Nephron progenitor cell (in vitro differentiated cells): Measurements from ENCODE around the gene MPST.
A peak's percentile ranks its signal among the peaks of the same experiment; 100 is the strongest.

ENCODE experiments used
- DNase-seq: peaks from one replicate; pipeline ENCODE4 v3.0.0; 2021
- H3K27ac Mint-ChIP-seq: 2 replicates; pipeline ENCODE4 v1.8.0; 2021; ENCODE audit warnings: mild to moderate bottlenecking, moderate library complexity, mixed read lengths
- H3K27me3 Mint-ChIP-seq: 2 replicates; pipeline ENCODE4 v1.8.0; 2021; ENCODE audit warnings: mild to moderate bottlenecking, low read depth, mixed read lengths; ENCODE audit not compliant: poor library complexity
- H3K36me3 Mint-ChIP-seq: 2 replicates; pipeline ENCODE4 v1.8.0; 2021; ENCODE audit warnings: low read depth, mixed read lengths
- H3K4me1 Mint-ChIP-seq: 2 replicates; pipeline ENCODE4 v1.8.0; 2021; ENCODE audit warnings: mixed read lengths
- H3K4me3 Mint-ChIP-seq: 2 replicates; pipeline ENCODE4 v1.8.0; 2021; ENCODE audit warnings: mild to moderate bottlenecking, moderate library complexity, mixed read lengths
- H3K9me3 Mint-ChIP-seq: 2 replicates; pipeline ENCODE4 v1.8.0; 2021; ENCODE audit warnings: mild to moderate bottlenecking, moderate library complexity, mixed read lengths
- TF ChIP-seq, protein P1 (sequence below): fragments of 200-600 bp; sonication (generic); IDR thresholded peaks from 2 replicates; pipeline ENCODE4 v1.5.0; 2021; ENCODE audit warnings: antibody characterized with exemption

Gene MPST

GRCh38 chr22:37009490-37009889, 10.1 kb upstream of the MPST start:
- Mint-ChIP-seq H3K27ac (no peak overlapping the region), H3K36me3 (no peaks in the 10 kb centered on the region), H3K27me3 (peaks cover 8% of the 10 kb centered on the region), H3K9me3 (peaks cover 3% of the 10 kb centered on the region), H3K4me3 (no peak overlapping the region), H3K4me1 (peaks cover 14% of the 10 kb centered on the region)
- TF ChIP-seq, protein P1, sequence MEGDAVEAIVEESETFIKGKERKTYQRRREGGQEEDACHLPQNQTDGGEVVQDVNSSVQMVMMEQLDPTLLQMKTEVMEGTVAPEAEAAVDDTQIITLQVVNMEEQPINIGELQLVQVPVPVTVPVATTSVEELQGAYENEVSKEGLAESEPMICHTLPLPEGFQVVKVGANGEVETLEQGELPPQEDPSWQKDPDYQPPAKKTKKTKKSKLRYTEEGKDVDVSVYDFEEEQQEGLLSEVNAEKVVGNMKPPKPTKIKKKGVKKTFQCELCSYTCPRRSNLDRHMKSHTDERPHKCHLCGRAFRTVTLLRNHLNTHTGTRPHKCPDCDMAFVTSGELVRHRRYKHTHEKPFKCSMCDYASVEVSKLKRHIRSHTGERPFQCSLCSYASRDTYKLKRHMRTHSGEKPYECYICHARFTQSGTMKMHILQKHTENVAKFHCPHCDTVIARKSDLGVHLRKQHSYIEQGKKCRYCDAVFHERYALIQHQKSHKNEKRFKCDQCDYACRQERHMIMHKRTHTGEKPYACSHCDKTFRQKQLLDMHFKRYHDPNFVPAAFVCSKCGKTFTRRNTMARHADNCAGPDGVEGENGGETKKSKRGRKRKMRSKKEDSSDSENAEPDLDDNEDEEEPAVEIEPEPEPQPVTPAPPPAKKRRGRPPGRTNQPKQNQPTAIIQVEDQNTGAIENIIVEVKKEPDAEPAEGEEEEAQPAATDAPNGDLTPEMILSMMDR: no peak
- no peak for DNase-seq

- Mint-ChIP-seq H3K4me3 (no peak overlapping the region), H3K36me3 (no peaks in the 10 kb centered on the region), H3K4me1 (peaks cover 18% of the 10 kb centered on the region), H3K9me3 (peaks cover 3% of the 10 kb centered on the region), H3K27ac (no peak overlapping the region), H3K27me3 (peaks cover 8% of the 10 kb centered on the region)
- TF ChIP-seq, protein P1: no peak
- DNase-seq: no peak
These were observed 9.4 kb upstream of the MPST start for GRCh38 chr22:37010174-37010573.

DNA sequence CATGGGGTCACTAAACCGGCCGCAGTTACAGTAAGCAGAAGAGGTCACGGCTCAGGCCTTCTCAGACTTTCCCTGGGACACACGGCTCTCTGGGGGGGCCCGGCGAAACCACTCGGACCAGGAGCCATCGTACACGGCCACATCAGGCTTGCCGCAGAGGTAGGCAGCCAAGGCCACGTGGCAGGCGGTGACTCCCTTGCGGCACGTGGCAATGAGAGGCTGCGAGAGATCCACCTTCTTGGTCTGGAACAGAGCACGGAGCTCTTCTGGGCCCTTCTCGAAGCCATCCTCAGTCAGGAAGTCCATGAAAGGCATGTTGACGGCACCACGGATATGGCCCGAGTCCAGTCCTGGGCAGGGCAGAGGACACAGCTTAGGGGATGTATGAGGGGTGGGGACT, 8.6 kb upstream of the MPST start:
- Mint-ChIP-seq H3K4me1 (peaks cover 22% of the 10 kb centered on the region), H3K4me3 (no peak overlapping the region), H3K27me3 (peaks cover 10% of the 10 kb centered on the region), H3K9me3 (no peaks in the 10 kb centered on the region), H3K27ac (peak overlapping the region; percentile 89), H3K36me3 (no peaks in the 10 kb centered on the region)
- TF ChIP-seq, protein P1: no peak
- DNase-seq: no peak

DNA sequence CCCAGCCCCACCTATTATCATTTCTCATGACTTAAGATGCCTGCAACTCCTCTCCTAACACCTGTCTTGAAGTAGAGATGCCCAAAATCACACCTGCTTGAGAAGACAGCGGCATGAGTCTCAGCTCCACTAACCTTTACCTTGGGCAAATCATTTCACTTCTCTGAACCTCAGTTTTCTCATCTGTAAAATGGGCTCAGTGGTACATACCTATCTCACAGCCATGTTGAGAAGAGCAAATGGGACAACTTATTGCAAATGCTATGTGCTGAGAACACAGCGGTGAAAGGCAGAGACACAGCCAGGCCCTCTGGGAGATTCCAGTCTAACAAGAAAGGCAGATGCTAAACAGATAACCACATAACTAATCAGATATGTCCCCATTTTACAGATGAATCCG, 8.1 kb upstream of the MPST start:
- no peak for DNase-seq
- Mint-ChIP-seq H3K27ac (no peak overlapping the region), H3K36me3 (no peaks in the 10 kb centered on the region), H3K9me3 (no peaks in the 10 kb centered on the region), H3K4me1 (peaks cover 25% of the 10 kb centered on the region), H3K4me3 (no peak overlapping the region), H3K27me3 (peaks cover 10% of the 10 kb centered on the region)
- TF ChIP-seq, protein P1: no peak

- H3K9me3 Mint-ChIP-seq: no peaks in the 10 kb centered on the region
- DNase-seq: no peak
- H3K27ac Mint-ChIP-seq: no peak overlapping the region
- H3K4me1 Mint-ChIP-seq: peaks cover 30% of the 10 kb centered on the region
- TF ChIP-seq, protein P1: no peak
- H3K27me3 Mint-ChIP-seq: peaks cover 6% of the 10 kb centered on the region
- H3K4me3 Mint-ChIP-seq: no peak overlapping the region
- H3K36me3 Mint-ChIP-seq: no peaks in the 10 kb centered on the region
These were observed 7.2 kb upstream of the MPST start for GRCh38 chr22:37012262-37012904.

GRCh38 chr22:37012956-37013355, 6.6 kb upstream of the MPST start:
- no peaks in the 10 kb centered on the region for H3K9me3 Mint-ChIP-seq
- H3K4me3 Mint-ChIP-seq: no peak overlapping the region
- peaks cover 6% of the 10 kb centered on the region for H3K27me3 Mint-ChIP-seq
- DNase-seq: no peak
- TF ChIP-seq, protein P1: no peak
- peak overlapping the region; percentile 74 for H3K27ac Mint-ChIP-seq
- H3K36me3 Mint-ChIP-seq: no peaks in the 10 kb centered on the region
- H3K4me1 Mint-ChIP-seq: peaks cover 30% of the 10 kb centered on the region
